CMK (cell line): ENCODE measurements around the gene CFAP157.

ENCODE experiments used
- DNase-seq: peaks from one replicate; pipeline ENCODE4 v3.0.0-alpha.2; 2010; ENCODE audit warnings: low read depth

CFAP157 gene

DNA sequence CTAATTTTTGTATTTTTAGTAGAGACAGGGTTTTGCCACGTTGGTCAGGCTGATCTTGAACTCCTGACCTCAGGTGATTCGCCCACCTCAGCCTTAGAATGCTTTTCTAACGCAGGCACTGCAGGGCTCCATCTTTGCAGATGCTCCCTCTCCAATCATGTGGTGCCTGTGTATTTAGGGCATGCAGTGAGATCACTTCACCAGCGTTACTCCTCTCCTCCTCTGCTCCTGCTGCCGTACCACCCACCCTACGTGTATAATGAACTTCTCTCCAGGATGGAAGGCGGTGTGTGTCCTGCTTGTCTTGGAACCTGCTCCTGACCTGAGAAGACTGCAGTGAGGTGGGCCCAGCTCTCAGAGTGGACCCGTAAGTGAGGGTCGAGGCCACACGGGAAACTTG, 13.6 kb upstream of the CFAP157 start:
- no peak for DNase-seq

GRCh38 chr9:127693697-127694096, 13.1 kb upstream of the CFAP157 start:
- DNase-seq: no peak

DNA sequence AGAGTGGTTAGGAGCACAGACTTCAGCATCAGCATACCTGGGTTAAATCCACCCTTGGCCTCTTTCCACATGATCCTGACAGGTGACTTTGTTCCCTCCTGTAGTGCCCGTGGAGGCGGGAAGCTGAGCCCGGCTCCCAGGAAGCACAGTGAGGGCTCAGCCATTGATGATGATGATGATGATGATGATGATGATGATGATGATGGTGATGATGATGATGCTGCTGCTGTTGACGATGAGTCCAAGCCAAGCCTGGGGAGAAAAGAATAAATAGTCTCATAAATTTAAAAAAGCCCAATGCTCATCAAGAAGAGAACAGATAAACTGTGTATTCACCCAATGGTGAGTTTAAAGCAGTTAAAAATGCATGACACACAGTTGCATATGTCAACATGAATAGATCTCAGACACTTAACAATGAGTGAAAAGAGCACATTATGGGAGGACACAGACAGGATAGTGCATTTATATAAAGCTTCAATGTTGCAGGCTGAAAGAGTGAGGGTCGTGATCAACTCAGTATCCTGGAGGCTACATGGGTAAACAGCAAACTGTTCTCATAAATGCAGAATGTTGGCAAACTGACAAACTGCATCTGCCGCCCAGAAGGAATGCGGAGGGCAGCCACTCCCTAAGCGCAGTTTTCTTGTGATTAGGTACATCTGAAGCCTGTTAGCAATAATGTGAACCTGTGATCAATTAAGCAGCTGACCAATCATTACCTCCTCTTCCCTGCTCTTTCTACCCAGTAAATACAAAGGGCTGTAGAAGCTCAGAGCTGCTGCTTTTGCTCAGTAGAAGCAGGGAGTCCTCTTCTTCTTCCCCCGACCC, 11.7 kb upstream of the CFAP157 start:
- no peak for DNase-seq

GRCh38 chr9:127697575-127697974, 9.2 kb upstream of the CFAP157 start:
- no peak for DNase-seq

- no peak for DNase-seq
Measured at GRCh38 chr9:127698386-127698785, 8.4 kb upstream of the CFAP157 start.

- no peak for DNase-seq
Measured at GRCh38 chr9:127698985-127699670, 7.7 kb upstream of the CFAP157 start.

DNA sequence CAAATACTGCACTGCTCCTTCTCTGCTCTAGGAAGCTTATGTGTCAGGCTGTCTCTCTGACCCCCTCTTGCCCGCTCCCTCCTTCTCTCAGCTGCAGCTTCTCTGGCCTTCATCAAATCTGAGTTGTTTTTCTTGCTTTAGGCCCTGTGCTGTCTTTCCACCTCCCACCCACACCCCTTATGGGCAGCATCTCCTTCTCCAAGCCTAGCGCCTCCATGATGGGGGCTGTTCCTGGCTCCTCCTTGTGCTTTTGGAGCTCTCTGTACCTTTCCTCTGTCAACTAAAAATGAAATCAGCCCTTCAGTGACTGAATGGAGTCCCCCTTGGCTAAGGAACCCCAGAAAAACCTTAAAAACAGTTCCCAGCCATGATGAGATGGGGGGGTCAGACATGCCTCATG, 6.6 kb upstream of the CFAP157 start:
- DNase-seq: no peak

DNA sequence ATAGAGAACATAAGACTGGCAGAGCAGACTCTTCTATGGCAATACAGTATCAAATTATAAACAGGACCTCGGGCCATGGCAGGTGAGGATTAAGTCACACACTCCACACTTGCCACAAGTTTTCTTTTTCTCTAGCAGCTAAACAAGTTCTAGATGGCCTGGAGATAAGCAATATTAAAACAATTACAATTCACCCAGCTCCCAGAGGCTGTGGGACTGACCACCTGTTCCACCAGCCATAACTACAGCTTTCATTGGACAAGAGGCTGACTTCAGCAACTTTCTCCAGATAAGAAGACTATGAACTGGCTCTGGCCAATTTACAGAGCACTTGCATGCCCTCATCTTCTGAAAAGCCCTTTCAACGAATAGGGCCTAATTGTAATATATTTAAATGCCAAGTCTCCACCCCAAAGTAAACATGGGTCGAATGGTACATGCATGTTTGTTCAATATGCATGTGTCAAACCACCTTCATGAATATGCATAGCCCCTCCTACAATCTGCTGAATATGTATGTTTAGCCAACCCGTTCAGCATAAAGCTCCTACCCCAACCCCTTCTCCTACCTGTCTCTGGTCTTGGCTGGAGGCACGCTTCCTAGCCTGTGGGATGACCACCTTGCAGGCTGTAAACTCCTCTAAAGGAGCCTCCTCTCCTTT, 6.1 kb upstream of the CFAP157 start:
- DNase-seq: no peak

- no peak for DNase-seq
Measured at GRCh38 chr9:127703289-127703946, 3.4 kb upstream of the CFAP157 start.

GRCh38 chr9:127705577-127706379, 1.0 kb upstream of the CFAP157 start:
- no peak for DNase-seq

GRCh38 chr9:127707766-127708165, 978 bp downstream of the CFAP157 start:
- DNase-seq: no peak

- no peak for DNase-seq
Measured at GRCh38 chr9:127708952-127709587, 2.3 kb downstream of the CFAP157 start.

DNA sequence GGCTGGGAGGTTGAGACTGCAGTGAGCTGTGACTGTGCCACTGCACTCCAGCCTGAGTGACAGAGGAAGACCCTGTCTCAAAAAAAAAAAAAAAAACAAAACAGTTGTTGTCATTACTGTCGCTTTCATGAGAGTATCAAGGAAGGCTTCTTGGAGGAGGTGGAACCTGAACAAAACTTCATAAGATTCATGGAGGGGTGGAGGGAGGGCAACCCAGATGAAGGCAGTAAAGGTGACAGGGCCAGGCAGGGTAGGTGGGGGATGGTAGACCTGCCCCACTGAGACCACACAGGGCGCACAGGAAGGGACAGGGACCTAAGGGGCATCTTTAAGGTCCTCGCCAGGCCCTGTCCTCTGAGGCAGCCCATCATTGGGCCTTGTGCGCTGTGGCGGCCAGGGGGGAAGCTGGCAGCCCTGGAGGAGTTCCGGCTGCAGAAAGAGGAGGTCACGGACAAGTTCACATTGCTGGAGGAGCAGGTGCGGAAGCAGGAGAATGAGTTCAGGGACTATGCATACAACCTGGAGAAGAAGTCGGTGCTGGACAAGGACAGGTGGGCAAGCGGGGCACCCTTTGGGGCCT, 3.5 kb downstream of the CFAP157 start:
- DNase-seq: no peak

DNA sequence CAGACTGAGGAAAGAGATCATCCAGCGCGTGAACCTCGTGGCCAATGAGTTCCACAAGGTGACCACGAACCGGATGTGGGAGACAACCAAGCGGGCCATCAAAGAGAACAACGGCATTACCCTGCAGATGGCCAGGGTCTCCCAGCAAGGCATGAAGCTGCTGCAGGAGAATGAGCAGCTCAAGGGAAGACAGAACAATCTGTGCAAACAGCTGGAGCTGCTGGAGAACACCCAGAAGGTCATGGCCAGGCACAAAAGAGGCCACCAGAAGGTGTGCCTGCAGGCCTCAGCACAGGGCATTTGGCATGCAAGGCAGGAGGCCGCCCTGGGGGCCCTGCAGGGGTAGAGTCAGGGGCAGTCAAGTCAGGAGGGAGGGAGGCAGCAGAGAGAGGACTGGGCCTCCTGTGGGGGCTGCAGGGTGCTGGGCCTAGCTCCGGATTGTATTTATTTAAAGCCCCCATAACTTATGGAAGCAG, 4.5 kb downstream of the CFAP157 start:
- peak; percentile 90 for DNase-seq

DNA sequence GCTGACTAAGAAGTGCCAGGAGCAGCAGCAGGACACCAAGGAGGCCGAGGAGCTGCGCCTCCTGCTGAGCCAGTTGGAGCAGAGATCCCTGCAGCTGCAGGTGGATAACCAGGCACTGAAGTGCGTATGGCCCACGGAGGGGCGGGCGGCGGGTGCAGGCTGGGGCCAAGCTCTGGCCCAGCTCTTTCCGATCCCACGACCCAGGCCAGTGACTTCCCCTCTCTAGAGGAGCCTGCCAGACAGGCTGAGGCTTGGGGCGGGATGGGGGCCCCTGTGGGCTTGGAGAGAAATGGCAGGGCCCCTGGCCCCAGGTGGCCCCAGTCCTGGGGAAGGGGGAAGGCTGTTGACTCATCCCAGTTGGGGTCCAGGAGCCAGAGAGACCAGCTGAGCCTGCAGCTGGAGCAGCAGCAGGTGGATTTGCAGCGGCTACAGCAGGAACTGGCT, 5.1 kb downstream of the CFAP157 start:
- DNase-seq: no peak

GRCh38 chr9:127712371-127712770, 5.6 kb downstream of the CFAP157 start:
- no peak for DNase-seq

DNA sequence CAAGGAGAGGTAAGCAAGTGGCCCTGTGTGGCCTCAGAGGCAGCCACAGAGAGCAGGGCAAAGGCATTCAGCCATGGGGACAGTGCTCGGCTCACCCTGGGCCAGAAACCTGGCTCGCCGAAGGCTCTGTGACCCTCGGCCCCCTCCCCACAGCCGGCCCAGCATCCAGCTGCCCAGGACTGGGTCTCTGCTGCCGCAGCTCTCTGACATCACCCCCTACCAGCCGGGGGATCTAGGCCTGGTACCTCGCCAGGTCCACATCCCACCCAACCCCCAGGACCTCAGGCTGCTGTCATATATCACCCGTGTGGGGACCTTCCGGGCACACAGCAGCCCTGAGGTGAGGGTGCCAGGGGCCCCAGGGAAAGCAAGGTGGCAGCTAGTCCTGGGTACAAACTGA, 6.1 kb downstream of the CFAP157 start:
- no peak for DNase-seq

DNA sequence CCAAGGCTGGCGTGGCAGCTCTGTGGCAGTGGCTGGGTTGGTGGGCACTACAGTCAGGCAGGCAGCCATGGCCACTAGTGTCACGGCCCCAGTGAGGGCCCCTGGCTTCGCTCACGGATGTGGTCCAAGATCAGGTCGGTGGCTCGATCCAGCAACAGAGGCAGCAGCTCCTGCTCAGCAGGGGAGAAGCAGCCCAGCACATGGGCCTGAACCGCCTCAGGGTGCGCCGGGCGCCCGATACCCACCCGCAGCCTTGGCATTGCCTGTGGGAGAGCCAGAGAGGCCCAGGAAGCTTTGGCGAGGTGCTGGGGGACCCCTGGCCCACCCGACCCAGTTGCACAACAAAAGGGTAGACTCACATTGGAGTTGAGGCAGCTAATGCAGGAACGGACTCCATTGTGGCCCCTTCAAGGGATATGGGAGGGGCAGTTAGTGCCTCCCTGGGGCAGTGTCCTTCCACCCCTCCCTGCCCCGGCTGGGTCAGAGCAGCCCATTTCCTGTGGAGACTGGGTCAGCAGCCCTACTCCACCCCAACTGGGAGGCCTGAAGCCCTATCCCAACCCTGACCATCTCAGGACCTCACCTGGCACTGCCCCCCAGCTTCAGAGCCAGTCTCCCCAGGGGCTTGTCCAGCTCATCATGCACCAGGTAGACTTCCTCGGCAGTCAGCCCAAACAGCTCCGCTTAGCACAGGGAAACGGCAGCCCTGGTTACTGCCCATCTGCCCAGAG, 7.4 kb downstream of the CFAP157 start:
- DNase-seq: no peak

DNA sequence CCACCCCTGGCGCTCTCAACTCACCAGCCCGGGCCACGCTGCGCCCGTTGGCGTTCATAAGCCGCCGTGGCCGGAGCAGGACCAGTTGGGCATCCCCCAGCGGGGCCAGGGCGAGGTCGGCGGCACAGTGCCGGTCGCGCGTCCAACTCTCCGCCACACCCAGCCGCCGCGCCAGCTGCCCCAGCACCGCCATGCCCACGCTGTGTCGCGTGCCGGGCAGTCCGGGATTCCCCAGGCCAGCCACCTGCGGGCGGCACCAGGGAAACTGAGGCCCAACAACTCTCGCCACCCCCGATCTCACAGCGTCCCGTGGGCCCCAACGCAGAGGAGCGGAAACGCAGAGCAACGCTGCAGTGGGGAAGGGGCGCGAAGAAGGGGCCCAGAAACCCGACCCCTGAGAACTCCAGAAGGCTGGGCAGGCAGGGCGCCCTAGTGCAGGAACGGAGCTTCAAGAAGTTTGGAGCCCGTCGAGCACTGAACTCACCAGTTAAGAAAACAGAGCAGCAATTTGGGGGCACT, 8.2 kb downstream of the CFAP157 start:
- no peak for DNase-seq
